Activated naive CD8-positive, alpha-beta T cell treated with anti-CD3 and anti-CD28 coated beads for 36 hours (primary cell): Measurements from ENCODE around the gene MIAT. TPM values are rescaled to one million over a fixed set of nuclear protein-coding genes. Genes with fewer than 3 reads are reported as not detected.
"Not testable (repeated sequence)": the region's sequence is repeated elsewhere in the genome, so short reads cannot be mapped to it uniquely, and the experiment has no call there.

Experiments used
- DNase-seq: peaks from one replicate; pipeline ENCODE4 v3.0.0; 2021
- H3K27ac Mint-ChIP-seq: one replicate; pipeline ENCODE4 v1.8.0; 2022; ENCODE audit warnings: mild to moderate bottlenecking, moderate library complexity, mixed read lengths
- H3K27me3 Mint-ChIP-seq: one replicate; pipeline ENCODE4 v1.8.0; 2022; ENCODE audit warnings: mild to moderate bottlenecking, mixed read lengths
- H3K36me3 Mint-ChIP-seq: one replicate; pipeline ENCODE4 v1.8.0; 2021; ENCODE audit warnings: mild to moderate bottlenecking, mixed read lengths
- H3K4me1 Mint-ChIP-seq: one replicate; pipeline ENCODE4 v1.8.0; 2021; ENCODE audit warnings: mixed read lengths
- H3K4me3 Mint-ChIP-seq: one replicate; pipeline ENCODE4 v1.8.0; 2022; ENCODE audit warnings: mild to moderate bottlenecking, moderate library complexity, mixed read lengths
- H3K9me3 Mint-ChIP-seq: one replicate; pipeline ENCODE4 v1.8.0; 2022; ENCODE audit warnings: mixed read lengths
- total RNA-seq, 2 experiments: library from RNA; stranded (reverse); gene quantifications; one replicate each; pipeline ENCODE4 v1.2.3, GENCODE V29; 2021

The MIAT gene
- total RNA-seq, 2 experiments from 2014 or later, result 5.1 to 5.9 TPM

DNA sequence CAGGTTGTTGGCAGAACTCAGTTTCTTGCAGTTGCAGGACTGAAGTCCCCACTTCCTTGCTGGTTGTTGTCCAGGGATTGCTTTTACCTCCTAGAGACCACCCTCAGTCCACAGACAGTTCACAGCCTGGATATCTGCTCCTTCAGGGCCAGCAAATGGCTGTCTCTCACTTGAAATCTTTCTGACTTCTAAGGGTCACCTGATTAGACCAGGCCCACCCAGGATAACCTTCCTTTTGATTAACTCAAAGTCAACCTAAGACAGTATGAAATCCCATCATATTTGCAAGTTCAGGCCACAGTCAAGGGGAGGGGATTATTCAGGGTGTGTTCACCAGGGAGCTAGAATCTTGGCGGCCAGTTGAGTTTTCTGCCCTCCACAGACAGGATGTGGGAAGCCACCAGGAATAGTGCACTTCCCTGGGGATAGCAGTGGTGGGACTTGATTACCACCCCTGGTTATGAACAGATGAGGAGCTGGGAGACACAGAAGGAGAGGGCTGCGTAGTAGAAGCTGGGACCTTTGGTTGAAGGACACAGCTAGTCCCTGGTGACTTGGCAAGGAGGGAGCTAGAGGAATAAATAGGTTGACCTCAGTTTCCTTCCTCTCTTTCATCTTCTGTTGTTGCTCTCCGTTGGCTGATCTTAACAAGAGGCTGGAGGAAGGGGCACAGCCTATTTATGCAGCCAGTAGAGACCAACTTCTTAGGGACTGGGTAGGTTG is 33.4 kb downstream of the MIAT start:
- peaks cover 22% of the 10 kb centered on the region for H3K36me3 Mint-ChIP-seq
- no peak for DNase-seq
- H3K27ac Mint-ChIP-seq, result no peak overlapping the region
- no peak overlapping the region for H3K4me3 Mint-ChIP-seq
- H3K9me3 Mint-ChIP-seq, result no peaks in the 10 kb centered on the region
- no peaks in the 10 kb centered on the region for H3K27me3 Mint-ChIP-seq
- H3K4me1 Mint-ChIP-seq, result peaks cover 28% of the 10 kb centered on the region

DNA sequence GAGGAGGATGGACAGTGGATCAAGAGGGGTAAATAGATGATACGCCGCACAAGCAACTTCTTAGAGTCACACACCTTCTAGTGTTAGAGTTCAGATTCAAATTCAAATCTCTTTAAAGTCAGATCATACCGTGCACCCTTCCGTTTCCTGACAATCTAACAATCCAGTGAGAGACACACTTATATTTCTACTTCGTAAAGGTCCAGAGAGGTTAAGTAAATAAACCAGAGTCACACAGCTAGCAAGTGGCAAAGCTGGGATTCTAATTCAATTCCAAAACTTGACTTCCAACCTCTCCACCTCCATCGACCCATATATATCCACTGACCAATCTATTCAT is 34.0 kb downstream of the MIAT start:
- Mint-ChIP-seq H3K4me3 (no peak overlapping the region), H3K27ac (no peak overlapping the region), H3K4me1 (peaks cover 25% of the 10 kb centered on the region), H3K36me3 (peaks cover 22% of the 10 kb centered on the region), H3K27me3 (no peaks in the 10 kb centered on the region), H3K9me3 (no peaks in the 10 kb centered on the region)
- no peak for DNase-seq

- no peaks in the 10 kb centered on the region for H3K9me3 Mint-ChIP-seq
- H3K4me1 Mint-ChIP-seq, result peaks cover 21% of the 10 kb centered on the region
Measured at GRCh38 chr22:26692215-26692614, 34.8 kb downstream of the MIAT start.

DNA sequence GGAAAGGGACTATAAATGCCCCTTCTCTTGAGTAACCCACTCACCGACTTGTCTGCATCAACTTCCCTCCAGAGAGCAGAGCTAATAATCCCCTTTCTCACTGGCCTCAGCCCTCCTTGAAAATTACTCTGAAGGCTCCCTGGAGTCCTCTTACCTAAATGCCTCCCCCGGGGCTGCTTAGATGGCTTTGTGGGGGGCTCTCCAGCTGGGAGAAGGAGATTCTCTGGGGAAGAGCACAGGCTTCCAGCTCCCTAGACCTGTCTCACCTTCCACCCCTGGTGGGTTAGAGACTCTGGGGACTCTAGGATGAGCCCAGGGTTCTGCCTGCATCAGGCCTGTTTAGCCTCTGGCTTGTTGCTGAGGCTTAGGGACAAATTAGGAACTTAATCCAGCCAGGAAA is 39.8 kb downstream of the MIAT start:
- Mint-ChIP-seq H3K27me3 (no peaks in the 10 kb centered on the region), H3K36me3 (peaks cover 42% of the 10 kb centered on the region), H3K9me3 (peaks cover 7% of the 10 kb centered on the region), H3K4me1 (peaks cover 8% of the 10 kb centered on the region), H3K4me3 (no peak overlapping the region), H3K27ac (no peak overlapping the region)
- no peak for DNase-seq

More at GRCh38 chr22:26692215-26692614, 34.8 kb downstream of the MIAT start:
- no peak overlapping the region for H3K27ac Mint-ChIP-seq
- DNase-seq, result no peak
- peaks cover 25% of the 10 kb centered on the region for H3K36me3 Mint-ChIP-seq
- no peaks in the 10 kb centered on the region for H3K27me3 Mint-ChIP-seq
- no peak overlapping the region for H3K4me3 Mint-ChIP-seq

GRCh38 chr22:26700462-26700861 is 43.1 kb downstream of the MIAT start:
- H3K4me1 Mint-ChIP-seq, result peaks cover 5% of the 10 kb centered on the region
- no peak overlapping the region for H3K27ac Mint-ChIP-seq
- no peaks in the 10 kb centered on the region for H3K27me3 Mint-ChIP-seq
- peaks cover 7% of the 10 kb centered on the region for H3K9me3 Mint-ChIP-seq
- no peak for DNase-seq
- peaks cover 31% of the 10 kb centered on the region for H3K36me3 Mint-ChIP-seq
- no peak overlapping the region for H3K4me3 Mint-ChIP-seq

DNA sequence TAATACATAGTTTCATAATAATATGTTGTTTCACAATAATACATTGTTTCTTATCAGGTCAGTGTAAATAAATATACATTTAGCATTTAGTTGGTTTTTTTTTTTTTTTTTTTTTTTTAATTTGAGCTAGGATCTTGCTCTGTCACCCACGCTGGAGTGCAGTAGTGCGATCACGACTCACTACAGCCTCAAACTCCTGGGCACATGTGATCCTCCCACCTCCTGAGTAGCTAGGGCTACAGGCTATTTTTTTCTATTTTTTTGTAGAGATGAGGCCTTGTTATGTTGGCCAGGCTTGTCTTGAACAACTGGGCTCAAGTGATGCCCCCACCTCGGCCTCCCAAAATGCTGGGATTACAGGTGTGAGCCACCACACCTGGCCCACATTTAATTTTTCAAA is 43.5 kb downstream of the MIAT start:
- peaks cover 7% of the 10 kb centered on the region for H3K9me3 Mint-ChIP-seq
- DNase-seq, result no peak
- no peak overlapping the region for H3K27ac Mint-ChIP-seq
- peaks cover 6% of the 10 kb centered on the region for H3K4me1 Mint-ChIP-seq
- H3K36me3 Mint-ChIP-seq, result peaks cover 32% of the 10 kb centered on the region
- H3K4me3 Mint-ChIP-seq, result no peak overlapping the region
- no peaks in the 10 kb centered on the region for H3K27me3 Mint-ChIP-seq

DNA sequence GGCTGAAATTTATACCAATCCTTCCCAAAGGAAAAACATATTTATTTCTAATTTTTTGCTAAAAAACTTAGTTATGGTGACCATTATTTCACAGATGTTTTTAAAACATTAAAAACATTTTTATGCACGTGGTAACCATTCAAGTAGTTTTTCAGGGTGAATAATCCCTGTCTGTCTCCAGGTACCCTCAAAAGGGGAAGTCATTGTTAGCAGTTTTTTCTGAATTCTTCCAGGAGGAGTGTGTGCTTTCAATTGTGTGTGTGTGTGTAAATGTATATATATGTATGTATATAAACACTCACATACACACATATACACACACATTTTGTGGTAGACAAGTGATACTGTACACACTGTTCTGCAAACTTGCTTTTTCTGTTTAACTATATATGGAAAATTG is 43.9 kb downstream of the MIAT start:
- DNase-seq, result no peak
- peaks cover 33% of the 10 kb centered on the region for H3K36me3 Mint-ChIP-seq
- no peak overlapping the region for H3K4me3 Mint-ChIP-seq
- H3K27me3 Mint-ChIP-seq, result no peaks in the 10 kb centered on the region
- H3K27ac Mint-ChIP-seq, result no peak overlapping the region
- H3K4me1 Mint-ChIP-seq, result peaks cover 6% of the 10 kb centered on the region
- H3K9me3 Mint-ChIP-seq, result peaks cover 7% of the 10 kb centered on the region

GRCh38 chr22:26702906-26703830 is 45.8 kb downstream of the MIAT start:
- Mint-ChIP-seq H3K36me3 (peaks cover 42% of the 10 kb centered on the region), H3K9me3 (peaks cover 9% of the 10 kb centered on the region), H3K4me1 (peaks cover 6% of the 10 kb centered on the region), H3K27me3 (no peaks in the 10 kb centered on the region), H3K4me3 (no peak overlapping the region), H3K27ac (no peak overlapping the region)
- no peak for DNase-seq

DNA sequence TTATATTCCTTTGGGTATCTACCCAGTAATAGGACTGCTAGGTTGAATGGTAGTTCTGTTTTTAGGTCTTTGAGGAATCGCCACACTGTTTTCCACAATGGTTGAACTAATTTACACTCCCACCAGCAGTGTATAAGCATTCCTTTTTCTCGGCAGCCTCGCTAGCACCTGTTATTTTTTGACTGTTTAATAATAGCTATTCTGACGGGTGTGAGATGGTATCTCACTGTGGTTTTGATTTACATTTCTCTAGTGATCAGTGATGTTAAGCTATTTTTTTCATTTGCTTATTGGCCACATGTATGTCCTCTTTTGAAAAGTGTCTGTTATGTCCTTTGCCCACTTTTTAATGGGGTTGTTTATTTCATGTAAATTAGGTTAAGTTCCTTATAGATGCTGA is 48.0 kb downstream of the MIAT start:
- H3K27ac Mint-ChIP-seq, H3K4me3 Mint-ChIP-seq, H3K4me1 Mint-ChIP-seq, H3K27me3 Mint-ChIP-seq, DNase-seq, H3K9me3 Mint-ChIP-seq: not testable (repeated sequence)
- H3K36me3 Mint-ChIP-seq, result peaks cover 27% of the 10 kb centered on the region

- H3K9me3 Mint-ChIP-seq, result peaks cover 2% of the 10 kb centered on the region
- H3K36me3 Mint-ChIP-seq, result peaks cover 25% of the 10 kb centered on the region
- H3K27ac Mint-ChIP-seq, result no peak overlapping the region
- H3K4me3 Mint-ChIP-seq, result no peak overlapping the region
- peaks cover 18% of the 10 kb centered on the region for H3K4me1 Mint-ChIP-seq
- no peaks in the 10 kb centered on the region for H3K27me3 Mint-ChIP-seq
- no peak for DNase-seq
Measured at GRCh38 chr22:26707090-26707489, 49.7 kb downstream of the MIAT start.

GRCh38 chr22:26707581-26707980 is 50.2 kb downstream of the MIAT start:
- Mint-ChIP-seq H3K4me3 (no peak overlapping the region), H3K36me3 (peaks cover 25% of the 10 kb centered on the region), H3K9me3 (peaks cover 2% of the 10 kb centered on the region), H3K4me1 (peaks cover 18% of the 10 kb centered on the region), H3K27ac (no peak overlapping the region), H3K27me3 (no peaks in the 10 kb centered on the region)
- no peak for DNase-seq

DNA sequence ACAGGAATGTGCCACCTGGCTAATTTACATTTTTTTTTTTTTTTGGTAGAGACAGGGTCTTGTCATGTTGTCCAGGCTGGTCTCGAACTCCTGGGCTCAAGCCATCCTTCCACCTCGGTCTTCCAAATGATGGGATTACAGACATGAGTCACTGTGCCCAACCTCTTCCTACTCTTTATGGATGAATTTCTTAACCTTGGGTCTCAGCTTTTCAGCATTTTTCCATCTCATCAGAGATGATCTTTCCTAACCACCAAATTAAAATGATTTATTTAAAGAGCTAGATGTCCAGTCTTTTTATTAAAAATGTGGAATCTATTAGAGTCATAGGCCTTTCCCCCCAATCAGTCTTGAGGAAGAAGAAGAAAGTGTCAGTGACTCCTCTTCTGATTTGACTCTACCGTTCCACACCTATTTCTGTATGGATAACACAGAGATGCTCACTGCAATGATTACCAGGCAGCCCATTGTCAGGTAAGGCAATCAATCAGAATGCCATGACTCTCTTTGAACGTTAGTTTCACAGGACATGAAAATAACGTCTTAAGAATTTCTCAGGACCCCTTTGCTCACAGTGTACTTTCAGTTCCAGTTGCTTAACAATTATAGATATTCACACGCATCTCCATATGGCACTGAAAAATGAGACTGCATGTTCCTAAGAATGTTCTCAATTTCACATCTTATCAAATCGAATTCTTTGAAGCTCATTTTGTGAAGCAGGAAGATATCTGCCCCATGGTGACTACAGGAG is 51.0 kb downstream of the MIAT start:
- Mint-ChIP-seq H3K4me3 (no peak overlapping the region), H3K27ac (no peak overlapping the region)

GRCh38 chr22:26709617-26710390 is 52.4 kb downstream of the MIAT start:
- Mint-ChIP-seq H3K36me3 (peaks cover 25% of the 10 kb centered on the region), H3K4me1 (peaks cover 17% of the 10 kb centered on the region), H3K27ac (no peak overlapping the region), H3K4me3 (no peak overlapping the region), H3K9me3 (peaks cover 2% of the 10 kb centered on the region), H3K27me3 (no peaks in the 10 kb centered on the region)
- no peak for DNase-seq

More for the DNA sequence above, 51.0 kb downstream of the MIAT start:
- DNase-seq, result no peak
- H3K4me1 Mint-ChIP-seq, result peaks cover 18% of the 10 kb centered on the region
- H3K27me3 Mint-ChIP-seq, result no peaks in the 10 kb centered on the region
- H3K36me3 Mint-ChIP-seq, result peaks cover 25% of the 10 kb centered on the region
- peaks cover 2% of the 10 kb centered on the region for H3K9me3 Mint-ChIP-seq

- H3K27ac Mint-ChIP-seq, result no peak overlapping the region
- no peak overlapping the region for H3K4me3 Mint-ChIP-seq
- H3K4me1 Mint-ChIP-seq, result peaks cover 11% of the 10 kb centered on the region
Measured at GRCh38 chr22:26711205-26711963, 54.0 kb downstream of the MIAT start.

More at GRCh38 chr22:26711205-26711963, 54.0 kb downstream of the MIAT start:
- Mint-ChIP-seq H3K9me3 (peaks cover 2% of the 10 kb centered on the region), H3K27me3 (no peaks in the 10 kb centered on the region), H3K36me3 (peaks cover 20% of the 10 kb centered on the region)
- DNase-seq, result no peak
